GM18507 (cell line): ENCODE results near the gene GBA2.

Experiments used
- DNase-seq: peaks from one replicate; pipeline ENCODE4 v3.0.0; 2011; ENCODE audit warnings: low read depth; ENCODE audit not compliant: insufficient read length; ENCODE audit errors: extremely low spot score
- FAIRE-seq: peaks from 2 replicates; lab custom pipeline; 2011; peaks lifted over from hg19 to GRCh38; lab: Jason Lieb, UNC

The GBA2 gene

GRCh38 chr9:35743880-35744518 lies 5.0 kb downstream of the GBA2 start:
- DNase-seq (no peak), FAIRE-seq (no peak)

GRCh38 chr9:35743452-35743851 lies 5.6 kb downstream of the GBA2 start:
- FAIRE-seq (no peak), DNase-seq (no peak)

- FAIRE-seq (no peak), DNase-seq (no peak)
Measured at GRCh38 chr9:35741740-35742139, 7.3 kb downstream of the GBA2 start.

- DNase-seq (no peak), FAIRE-seq (no peak)
Measured at GRCh38 chr9:35740243-35740642, 8.8 kb downstream of the GBA2 start.

- FAIRE-seq, result no peak
Measured at GRCh38 chr9:35738924-35739323, 10.1 kb downstream of the GBA2 start.

GRCh38 chr9:35738186-35738585 lies 10.8 kb downstream of the GBA2 start:
- DNase-seq (no peak), FAIRE-seq (no peak)

More at GRCh38 chr9:35738924-35739323, 10.1 kb downstream of the GBA2 start:
- no peak for DNase-seq

- FAIRE-seq, result no peak
- no peak for DNase-seq
Measured at GRCh38 chr9:35737143-35737542, 11.9 kb downstream of the GBA2 start.

- FAIRE-seq, result peak; percentile 93
- no peak for DNase-seq
Measured at GRCh38 chr9:35736201-35736633, 12.8 kb downstream of the GBA2 start.

GRCh38 chr9:35734096-35734495 lies 14.9 kb downstream of the GBA2 start:
- FAIRE-seq, result no peak
- no peak for DNase-seq

GRCh38 chr9:35732800-35733541 lies 16.1 kb downstream of the GBA2 start:
- peak; percentile 59 for FAIRE-seq

GRCh38 chr9:35732185-35732799 lies 16.7 kb downstream of the GBA2 start, which contains the start of the genes CREB3 and TLN1:
Gene CREB3 (plus strand): TSS chr9:35732666. CDS start chr9:35732773, 107 bp downstream.
Gene TLN1 (minus strand): TSS chr9:35732195. CDS start chr9:35725694, 6,501 bp downstream.
- peak; percentile 99 for FAIRE-seq

More at GRCh38 chr9:35732800-35733541, 16.1 kb downstream of the GBA2 start:
- DNase-seq, result no peak

GRCh38 chr9:35731415-35732184 lies 17.4 kb downstream of the GBA2 start:
- FAIRE-seq, result no peak
- DNase-seq, result no peak

More at GRCh38 chr9:35732185-35732799, 16.7 kb downstream of the GBA2 start, which contains the start of the genes CREB3 and TLN1:
- peak; percentile 89 for DNase-seq

- DNase-seq (no peak), FAIRE-seq (no peak)
Measured at GRCh38 chr9:35730486-35730854, 18.6 kb downstream of the GBA2 start.

GRCh38 chr9:35729700-35730485 lies 19.1 kb downstream of the GBA2 start:
- no peak for DNase-seq
- FAIRE-seq, result peak; percentile 76

GRCh38 chr9:35729101-35729500 lies 19.9 kb downstream of the GBA2 start:
- FAIRE-seq (no peak), DNase-seq (no peak)

- peak; percentile 86 for FAIRE-seq
- DNase-seq, result no peak
Measured at GRCh38 chr9:35728041-35728971, 20.7 kb downstream of the GBA2 start.

GRCh38 chr9:35727676-35728040 lies 21.4 kb downstream of the GBA2 start:
- no peak for FAIRE-seq
- DNase-seq, result no peak

- DNase-seq, result no peak
- FAIRE-seq, result peak; percentile 52
Measured at GRCh38 chr9:35726931-35727330, 22.1 kb downstream of the GBA2 start.
